Activated naive CD8-positive, alpha-beta T cell treated with anti-CD3 and anti-CD28 coated beads for 36 hours (primary cell): ENCODE measurements around the gene AGAP1. TPM values are rescaled to one million over a fixed set of nuclear protein-coding genes. Genes with fewer than 3 reads are reported as not detected.

Experiments
- DNase-seq: peaks from one replicate; pipeline ENCODE4 v3.0.0; 2021
- H3K27ac Mint-ChIP-seq: one replicate; pipeline ENCODE4 v1.8.0; 2022; ENCODE audit warnings: mild to moderate bottlenecking, moderate library complexity, mixed read lengths
- H3K27me3 Mint-ChIP-seq: one replicate; pipeline ENCODE4 v1.8.0; 2022; ENCODE audit warnings: mild to moderate bottlenecking, mixed read lengths
- H3K36me3 Mint-ChIP-seq: one replicate; pipeline ENCODE4 v1.8.0; 2021; ENCODE audit warnings: mild to moderate bottlenecking, mixed read lengths
- H3K4me1 Mint-ChIP-seq: one replicate; pipeline ENCODE4 v1.8.0; 2021; ENCODE audit warnings: mixed read lengths
- H3K4me3 Mint-ChIP-seq: one replicate; pipeline ENCODE4 v1.8.0; 2022; ENCODE audit warnings: mild to moderate bottlenecking, moderate library complexity, mixed read lengths
- H3K9me3 Mint-ChIP-seq: one replicate; pipeline ENCODE4 v1.8.0; 2022; ENCODE audit warnings: mixed read lengths
- total RNA-seq, 2 experiments: library from RNA; stranded (reverse); gene quantifications; one replicate each; pipeline ENCODE4 v1.2.3, GENCODE V29; 2021

AGAP1 gene
- total RNA-seq, 2 experiments from 2014 or later, result 0.89 to 1.4 TPM

GRCh38 chr2:236156095-236156859 is 662.4 kb downstream of the AGAP1 start:
- peaks cover 14% of the 10 kb centered on the region for H3K9me3 Mint-ChIP-seq
- H3K27me3 Mint-ChIP-seq, result peaks cover 46% of the 10 kb centered on the region
- H3K36me3 Mint-ChIP-seq, result no peaks in the 10 kb centered on the region
- H3K4me3 Mint-ChIP-seq, result no peak overlapping the region
- H3K27ac Mint-ChIP-seq, result no peak overlapping the region
- DNase-seq, result no peak
- no peaks in the 10 kb centered on the region for H3K4me1 Mint-ChIP-seq

GRCh38 chr2:236156860-236157194 is 663.0 kb downstream of the AGAP1 start:
- H3K9me3 Mint-ChIP-seq, result peaks cover 11% of the 10 kb centered on the region

GRCh38 chr2:236157366-236157765 is 663.5 kb downstream of the AGAP1 start:
- H3K4me3 Mint-ChIP-seq, result no peak overlapping the region
- peaks cover 56% of the 10 kb centered on the region for H3K27me3 Mint-ChIP-seq
- no peak for DNase-seq
- no peaks in the 10 kb centered on the region for H3K36me3 Mint-ChIP-seq
- peaks cover 10% of the 10 kb centered on the region for H3K9me3 Mint-ChIP-seq
- H3K27ac Mint-ChIP-seq, result no peak overlapping the region
- no peaks in the 10 kb centered on the region for H3K4me1 Mint-ChIP-seq

More at GRCh38 chr2:236156860-236157194, 663.0 kb downstream of the AGAP1 start:
- H3K27me3 Mint-ChIP-seq, result peaks cover 51% of the 10 kb centered on the region
- H3K4me1 Mint-ChIP-seq, result no peaks in the 10 kb centered on the region
- H3K36me3 Mint-ChIP-seq, result no peaks in the 10 kb centered on the region
- no peak overlapping the region for H3K4me3 Mint-ChIP-seq
- H3K27ac Mint-ChIP-seq, result no peak overlapping the region
- no peak for DNase-seq

GRCh38 chr2:236157815-236158498 is 664.1 kb downstream of the AGAP1 start:
- peaks cover 62% of the 10 kb centered on the region for H3K27me3 Mint-ChIP-seq
- no peak overlapping the region for H3K4me3 Mint-ChIP-seq
- no peaks in the 10 kb centered on the region for H3K4me1 Mint-ChIP-seq
- no peak for DNase-seq
- no peaks in the 10 kb centered on the region for H3K36me3 Mint-ChIP-seq
- peaks cover 6% of the 10 kb centered on the region for H3K9me3 Mint-ChIP-seq
- H3K27ac Mint-ChIP-seq, result no peak overlapping the region

GRCh38 chr2:236158969-236159777 is 665.3 kb downstream of the AGAP1 start:
- H3K27me3 Mint-ChIP-seq, result peaks cover 63% of the 10 kb centered on the region
- no peaks in the 10 kb centered on the region for H3K36me3 Mint-ChIP-seq
- H3K27ac Mint-ChIP-seq, result no peak overlapping the region
- H3K4me3 Mint-ChIP-seq, result no peak overlapping the region
- DNase-seq, result no peak
- no peaks in the 10 kb centered on the region for H3K4me1 Mint-ChIP-seq
- H3K9me3 Mint-ChIP-seq, result peaks cover 4% of the 10 kb centered on the region

GRCh38 chr2:236159778-236160170 is 665.9 kb downstream of the AGAP1 start:
- no peak overlapping the region for H3K4me3 Mint-ChIP-seq
- peaks cover 60% of the 10 kb centered on the region for H3K27me3 Mint-ChIP-seq
- H3K27ac Mint-ChIP-seq, result no peak overlapping the region
- DNase-seq, result no peak
- H3K4me1 Mint-ChIP-seq, result peaks cover 1% of the 10 kb centered on the region
- no peaks in the 10 kb centered on the region for H3K36me3 Mint-ChIP-seq
- no peaks in the 10 kb centered on the region for H3K9me3 Mint-ChIP-seq

- H3K27ac Mint-ChIP-seq, result no peak overlapping the region
- H3K27me3 Mint-ChIP-seq, result peaks cover 65% of the 10 kb centered on the region
- no peak for DNase-seq
- no peak overlapping the region for H3K4me3 Mint-ChIP-seq
- H3K36me3 Mint-ChIP-seq, result no peaks in the 10 kb centered on the region
- H3K4me1 Mint-ChIP-seq, result peaks cover 1% of the 10 kb centered on the region
- no peaks in the 10 kb centered on the region for H3K9me3 Mint-ChIP-seq
These were observed 666.7 kb downstream of the AGAP1 start for GRCh38 chr2:236160366-236161081.

GRCh38 chr2:236161082-236161462 is 667.2 kb downstream of the AGAP1 start:
- DNase-seq, result no peak
- Mint-ChIP-seq H3K9me3 (no peaks in the 10 kb centered on the region), H3K27me3 (peaks cover 70% of the 10 kb centered on the region), H3K27ac (no peak overlapping the region), H3K36me3 (no peaks in the 10 kb centered on the region), H3K4me3 (no peak overlapping the region), H3K4me1 (peaks cover 2% of the 10 kb centered on the region)

- DNase-seq, result no peak
- Mint-ChIP-seq H3K4me3 (no peak overlapping the region), H3K27me3 (peaks cover 75% of the 10 kb centered on the region), H3K4me1 (peaks cover 7% of the 10 kb centered on the region), H3K36me3 (no peaks in the 10 kb centered on the region), H3K27ac (no peak overlapping the region), H3K9me3 (no peaks in the 10 kb centered on the region)
These were observed 667.7 kb downstream of the AGAP1 start for GRCh38 chr2:236161531-236161930.

GRCh38 chr2:236162031-236162845 is 668.4 kb downstream of the AGAP1 start:
- no peak overlapping the region for H3K4me3 Mint-ChIP-seq
- H3K4me1 Mint-ChIP-seq, result peaks cover 10% of the 10 kb centered on the region
- DNase-seq, result no peak
- no peak overlapping the region for H3K27ac Mint-ChIP-seq
- H3K9me3 Mint-ChIP-seq, result no peaks in the 10 kb centered on the region
- H3K27me3 Mint-ChIP-seq, result peaks cover 76% of the 10 kb centered on the region
- H3K36me3 Mint-ChIP-seq, result no peaks in the 10 kb centered on the region

GRCh38 chr2:236162882-236163470 is 669.1 kb downstream of the AGAP1 start:
- Mint-ChIP-seq H3K27me3 (peaks cover 69% of the 10 kb centered on the region), H3K4me3 (no peak overlapping the region), H3K36me3 (no peaks in the 10 kb centered on the region), H3K27ac (no peak overlapping the region), H3K4me1 (peaks cover 10% of the 10 kb centered on the region), H3K9me3 (no peaks in the 10 kb centered on the region)
- DNase-seq, result no peak

GRCh38 chr2:236163471-236164200 is 669.8 kb downstream of the AGAP1 start:
- no peak overlapping the region for H3K27ac Mint-ChIP-seq
- H3K9me3 Mint-ChIP-seq, result no peaks in the 10 kb centered on the region
- no peak for DNase-seq
- H3K27me3 Mint-ChIP-seq, result peaks cover 64% of the 10 kb centered on the region
- H3K4me1 Mint-ChIP-seq, result peaks cover 10% of the 10 kb centered on the region
- H3K36me3 Mint-ChIP-seq, result no peaks in the 10 kb centered on the region
- no peak overlapping the region for H3K4me3 Mint-ChIP-seq

GRCh38 chr2:236164201-236164924 is 670.5 kb downstream of the AGAP1 start:
- Mint-ChIP-seq H3K27me3 (peaks cover 66% of the 10 kb centered on the region), H3K27ac (no peak overlapping the region), H3K4me3 (no peak overlapping the region)

More at GRCh38 chr2:236164201-236164924, 670.5 kb downstream of the AGAP1 start:
- Mint-ChIP-seq H3K36me3 (no peaks in the 10 kb centered on the region), H3K4me1 (peaks cover 14% of the 10 kb centered on the region), H3K9me3 (no peaks in the 10 kb centered on the region)
- DNase-seq, result no peak
